ENCODE measurements around the gene CCDC194.

CCDC194 gene

GRCh38 chr19:17393914-17394313 lies at the start of gene CCDC194:
Gene CCDC194 (minus strand): TSS chr19:17394196. CDS start chr19:17394158, 38 bp downstream.
- no peak for DNase-seq (ENCODE audit: low read depth)

GRCh38 chr19:17441241-17442021 lies 47.4 kb upstream of the CCDC194 start:
- no peak for DNase-seq (ENCODE audit: low read depth)

- DNase-seq (ENCODE audit: low read depth) = no peak
Measured at GRCh38 chr19:17436874-17437267, 42.9 kb upstream of the CCDC194 start.

GRCh38 chr19:17436094-17436873 lies 42.3 kb upstream of the CCDC194 start:
- DNase-seq (ENCODE audit: low read depth) = no peak

GRCh38 chr19:17435218-17435617 lies 41.2 kb upstream of the CCDC194 start:
- no peak for DNase-seq (ENCODE audit: low read depth)

GRCh38 chr19:17431417-17431816 lies 37.4 kb upstream of the CCDC194 start:
- no peak for DNase-seq (ENCODE audit: low read depth)

GRCh38 chr19:17429641-17430113 lies 35.7 kb upstream of the CCDC194 start:
- no peak for DNase-seq (ENCODE audit: low read depth)

- no peak for DNase-seq (ENCODE audit: low read depth)
Measured at GRCh38 chr19:17424743-17425365, 30.9 kb upstream of the CCDC194 start.

- no peak for DNase-seq (ENCODE audit: low read depth)
Measured at GRCh38 chr19:17423429-17424208, 29.6 kb upstream of the CCDC194 start.

- no peak for DNase-seq (ENCODE audit: low read depth)
Measured at GRCh38 chr19:17421942-17422341, 27.9 kb upstream of the CCDC194 start.

- DNase-seq (ENCODE audit: low read depth) = no peak
Measured at GRCh38 chr19:17420475-17420924, 26.5 kb upstream of the CCDC194 start.

- DNase-seq (ENCODE audit: low read depth) = peak; percentile 93
Measured at GRCh38 chr19:17419621-17420474, 25.9 kb upstream of the CCDC194 start, which contains the start of gene MVB12A. Gene MVB12A (plus strand): TSS chr19:17420047. CDS start chr19:17420136, 89 bp downstream.

- no peak for DNase-seq (ENCODE audit: low read depth)
Measured at GRCh38 chr19:17419154-17419620, 25.2 kb upstream of the CCDC194 start.

GRCh38 chr19:17418710-17419109 lies 24.7 kb upstream of the CCDC194 start:
- no peak for DNase-seq (ENCODE audit: low read depth)

GRCh38 chr19:17415121-17415520 lies 21.1 kb upstream of the CCDC194 start:
- DNase-seq (ENCODE audit: low read depth) = no peak

GRCh38 chr19:17414097-17414496 lies 20.1 kb upstream of the CCDC194 start:
- no peak for DNase-seq (ENCODE audit: low read depth)

- no peak for DNase-seq (ENCODE audit: low read depth)
Measured at GRCh38 chr19:17411801-17412200, 17.8 kb upstream of the CCDC194 start.

GRCh38 chr19:17409990-17410389 lies 16.0 kb upstream of the CCDC194 start:
- DNase-seq (ENCODE audit: low read depth) = no peak

GRCh38 chr19:17406887-17407196 lies 12.8 kb upstream of the CCDC194 start:
- DNase-seq (ENCODE audit: low read depth) = no peak

GRCh38 chr19:17406046-17406886 lies 12.3 kb upstream of the CCDC194 start:
- no peak for DNase-seq (ENCODE audit: low read depth)

All from activated T-helper 9 cell treated with anti-CD3 and anti-CD28 coated beads, Interleukin-2, amount 50 U/mL, for 16 hours (primary cell).